Epithelial cell of esophagus (primary cell): ENCODE data around the gene FOXO3B.
"Not testable (repeated sequence)": the region's sequence is repeated elsewhere in the genome, so short reads cannot be mapped to it uniquely, and the experiment has no call there.

Experiments
- DNase-seq: peaks from one replicate; pipeline ENCODE4 v3.0.0; 2010; ENCODE audit warnings: low read depth
- H3K4me3 ChIP-seq: 2 replicates; pipeline ENCODE4 v1.5.1; 2011; ENCODE audit warnings: mild to moderate bottlenecking, low read length, control low read depth
- TF ChIP-seq, protein P1 (sequence below): IDR thresholded peaks from 2 replicates; pipeline ENCODE4 v1.5.1; 2011; ENCODE audit warnings: low read depth, mild to moderate bottlenecking, low read length, control low read depth, inconsistent platforms; ENCODE audit not compliant: insufficient read depth; ENCODE audit errors: missing control alignments

The FOXO3B gene

DNA sequence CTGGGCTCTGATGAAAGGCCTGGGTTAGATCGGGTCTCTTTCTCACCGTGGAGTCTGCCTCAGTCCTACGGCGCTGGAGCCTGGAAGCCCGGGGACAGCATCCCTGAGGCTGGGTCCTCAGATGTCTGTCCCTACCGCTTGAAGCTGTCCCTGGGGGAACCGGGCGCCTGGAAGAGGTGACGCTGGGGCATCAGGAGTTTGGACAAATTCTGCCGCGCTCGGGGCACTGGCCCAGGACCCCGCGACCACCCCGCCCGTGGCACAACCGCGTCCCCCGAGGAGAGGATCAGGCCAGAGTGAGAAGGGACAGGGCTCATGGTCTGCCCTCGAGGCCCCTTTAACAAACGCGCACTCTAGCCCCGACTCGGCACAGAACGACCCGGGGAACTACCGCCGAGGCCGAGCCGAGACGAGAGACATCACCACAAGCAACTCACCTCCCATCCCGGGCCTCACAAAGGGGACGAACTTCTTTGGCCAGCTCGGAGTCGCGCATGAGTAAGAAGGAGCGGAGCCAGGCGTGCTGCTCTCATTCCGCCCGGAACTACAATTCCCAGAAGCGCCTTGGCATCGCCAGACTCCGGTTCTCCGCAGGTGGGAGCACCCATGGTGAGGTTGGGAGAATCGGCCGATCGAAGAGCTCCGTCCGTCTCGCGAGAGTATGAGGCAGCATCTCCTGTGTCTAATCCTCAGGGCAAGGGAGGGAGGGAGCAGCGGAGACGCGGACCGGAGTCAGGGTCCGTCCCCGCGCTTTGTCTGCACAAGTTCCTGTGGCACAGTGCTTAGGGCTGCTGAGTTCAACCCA lies at the start of gene FOXO3B:
Gene FOXO3B (minus strand): TSS at position 548 of the 805 bp plus-strand sequence. CDS start 663 bp downstream, outside the sequence.
- peak; percentile 86 for DNase-seq
- peak within 1 kb of the TSS; percentile 46 for H3K4me3 ChIP-seq

DNA sequence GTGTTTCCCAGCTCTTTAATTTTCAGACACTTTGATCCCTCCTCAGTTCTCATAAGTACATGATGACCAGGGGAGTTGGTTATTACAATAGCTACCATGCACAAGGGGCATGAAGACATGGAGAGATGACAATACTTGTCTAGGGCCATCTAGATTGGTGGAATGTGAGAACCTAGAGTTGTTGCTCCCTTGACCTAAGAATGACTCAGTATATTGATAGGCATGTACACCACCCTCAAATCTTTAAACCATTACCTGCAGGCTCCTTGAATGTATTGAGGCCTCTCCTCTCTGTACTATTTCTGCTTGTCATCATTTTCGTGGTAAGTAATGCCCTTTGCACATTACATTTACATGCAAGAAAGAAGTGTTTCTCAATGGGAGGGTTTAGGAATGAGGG lies 41.4 kb upstream of the FOXO3B start:
- not testable (repeated sequence) for DNase-seq, H3K4me3 ChIP-seq

DNA sequence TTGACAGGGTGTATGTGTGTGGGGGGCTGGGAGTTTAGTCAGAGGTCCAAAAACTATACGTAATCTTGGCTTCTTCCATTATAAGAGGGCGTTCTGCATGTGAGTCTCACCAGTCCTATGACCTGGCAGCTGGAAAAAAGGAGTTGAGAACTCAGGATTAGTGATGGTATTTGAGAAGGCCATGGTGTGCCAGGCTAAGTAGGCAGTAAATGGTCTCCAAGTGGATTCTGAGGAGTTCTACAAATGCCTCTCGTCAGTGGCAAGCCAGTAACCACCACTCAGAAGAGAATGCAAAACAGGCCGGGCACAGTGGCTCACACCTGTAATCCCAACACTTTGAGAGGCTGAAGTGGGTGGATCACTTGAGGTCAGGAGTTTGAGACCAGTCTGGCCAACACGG lies 40.5 kb upstream of the FOXO3B start:
- not testable (repeated sequence) for H3K4me3 ChIP-seq, DNase-seq

DNA sequence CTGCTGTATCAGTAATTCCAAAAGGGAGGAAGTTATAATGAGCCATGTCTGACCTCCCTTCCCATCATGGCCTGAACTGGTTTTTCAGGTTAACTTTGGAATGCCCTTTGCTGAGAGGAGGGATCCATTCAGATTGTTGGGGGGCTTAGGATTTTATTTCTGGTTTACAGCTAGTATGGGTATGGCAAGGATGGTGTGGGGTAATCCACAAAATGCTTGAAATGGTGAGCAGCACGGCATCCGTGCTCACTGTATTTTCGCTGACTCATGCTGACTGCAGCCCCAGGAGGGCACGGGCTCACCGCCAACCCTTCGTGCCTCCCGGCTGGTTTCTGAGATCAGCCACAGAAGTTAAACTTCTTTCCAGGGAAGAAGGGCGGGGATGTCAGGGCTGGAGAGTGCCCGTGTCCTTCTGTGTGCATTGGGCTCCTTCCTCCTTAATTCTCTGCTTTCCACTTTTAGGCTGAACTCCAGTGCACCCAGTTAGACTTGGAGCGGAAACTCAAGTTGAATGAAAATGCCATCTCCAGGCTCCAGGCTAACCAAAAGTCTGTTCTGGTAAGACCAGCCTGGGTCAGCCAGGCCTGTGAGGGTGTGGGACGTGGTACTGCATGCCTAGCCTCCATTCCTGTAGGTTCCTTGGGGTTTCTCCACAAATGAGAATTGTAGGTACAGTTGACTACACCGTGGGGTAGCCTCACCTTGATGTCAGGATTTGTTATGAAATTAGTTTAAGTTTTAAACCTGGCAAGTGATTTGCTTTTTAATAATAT lies 39.8 kb upstream of the FOXO3B start:
- not testable (repeated sequence) for DNase-seq, H3K4me3 ChIP-seq

DNA sequence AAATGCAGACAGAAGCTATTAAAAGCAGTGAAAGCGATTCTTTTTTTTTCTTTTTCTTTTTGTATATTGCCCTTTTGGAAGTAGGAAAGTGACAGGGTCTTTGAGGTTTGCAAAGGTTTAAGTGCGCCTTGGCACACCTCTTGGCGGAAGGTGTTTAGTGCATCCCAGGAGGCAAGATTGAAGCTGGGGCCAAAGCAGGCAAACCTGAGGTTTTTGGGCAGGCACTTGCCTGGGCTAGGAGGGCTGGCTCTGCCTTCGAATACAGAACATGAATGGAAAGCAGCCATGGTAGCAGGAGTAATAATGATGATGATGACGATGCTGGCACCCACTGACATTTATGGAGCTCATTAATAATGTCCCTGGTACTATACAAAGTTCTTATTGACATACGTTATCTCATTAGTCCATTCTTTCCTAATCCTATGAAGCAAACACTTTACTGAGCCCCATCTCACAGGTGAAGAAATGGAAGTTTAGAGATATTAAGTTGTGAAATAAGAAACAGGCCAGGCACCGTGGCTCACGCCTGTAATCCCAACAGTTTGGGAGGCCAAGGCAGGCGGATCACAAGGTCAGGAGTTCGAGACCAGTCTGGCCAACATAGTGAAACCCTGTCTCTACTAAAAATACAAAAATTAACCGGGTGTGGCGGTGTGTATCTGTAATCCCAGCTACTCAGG lies 37.5 kb upstream of the FOXO3B start:
- DNase-seq, H3K4me3 ChIP-seq: not testable (repeated sequence)

DNA sequence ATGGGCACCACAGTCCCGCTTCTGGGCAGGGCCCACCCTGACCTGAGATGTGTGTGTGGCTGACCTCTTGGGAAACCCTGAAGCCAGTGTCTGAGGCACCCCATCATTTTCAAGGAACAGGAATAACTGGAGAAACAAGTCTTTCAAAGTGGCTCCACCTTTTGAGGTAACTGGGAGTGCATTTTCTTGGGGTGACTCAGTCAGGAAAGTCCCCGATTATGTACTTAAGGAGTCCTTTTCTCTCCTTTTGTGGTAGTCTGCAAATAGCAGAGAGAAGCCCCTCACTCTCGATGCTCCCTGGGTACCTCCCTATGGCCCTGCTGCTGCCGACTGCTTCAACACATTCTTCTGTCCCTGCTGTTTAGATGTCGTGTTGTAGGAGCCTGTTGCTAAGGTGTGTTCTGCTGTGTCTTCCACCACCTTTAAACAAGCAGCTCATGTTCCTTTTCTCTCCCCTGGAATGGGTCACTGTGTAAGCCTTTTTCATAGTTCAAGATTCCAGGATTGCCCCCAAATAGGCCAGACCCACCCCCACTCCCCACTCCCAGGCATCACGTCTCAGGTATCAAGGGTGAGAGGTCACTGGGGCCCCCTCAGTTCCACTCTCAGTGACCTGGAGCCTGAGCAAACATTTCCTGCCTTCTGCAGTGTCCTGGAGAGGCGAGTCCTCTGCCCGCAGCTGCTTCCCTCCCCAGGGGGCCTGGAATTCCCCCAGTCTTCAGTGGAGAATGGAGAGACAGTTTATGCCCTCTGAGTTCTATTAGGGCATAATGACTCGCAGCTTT lies 36.7 kb upstream of the FOXO3B start:
- H3K4me3 ChIP-seq, result not testable (repeated sequence)
- peak; percentile 92 for DNase-seq

DNA sequence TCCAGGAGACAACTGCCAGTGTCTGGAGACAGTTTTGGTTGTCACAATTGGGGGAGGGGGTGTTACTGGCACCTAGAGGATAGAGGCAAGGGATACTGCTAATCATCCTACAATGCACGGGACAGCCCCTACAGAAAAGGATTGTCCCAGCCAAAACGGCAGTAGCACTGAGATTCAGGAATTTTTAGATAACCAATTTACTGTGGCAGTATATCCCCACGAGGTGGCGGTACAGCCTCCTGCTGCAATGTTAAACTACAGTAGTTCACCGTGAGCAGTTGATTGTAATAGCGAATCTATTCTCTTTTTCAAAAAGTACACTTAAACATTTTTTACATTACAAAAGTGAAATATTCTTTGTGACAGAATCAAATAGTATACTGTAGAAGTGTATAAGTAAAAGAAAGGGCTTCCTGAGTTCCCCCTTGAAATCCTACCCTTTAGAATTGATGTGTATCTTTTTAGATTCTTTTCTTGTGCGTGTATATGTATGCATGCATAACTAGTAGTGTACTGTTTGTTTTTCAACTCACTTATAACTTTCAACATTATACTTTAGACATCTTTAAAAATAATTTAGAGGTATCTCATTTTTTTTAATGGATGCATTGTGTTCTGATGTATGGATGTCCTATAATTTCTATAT lies 30.4 kb upstream of the FOXO3B start:
- DNase-seq, result peak; percentile 64
- TF ChIP-seq, protein P1, sequence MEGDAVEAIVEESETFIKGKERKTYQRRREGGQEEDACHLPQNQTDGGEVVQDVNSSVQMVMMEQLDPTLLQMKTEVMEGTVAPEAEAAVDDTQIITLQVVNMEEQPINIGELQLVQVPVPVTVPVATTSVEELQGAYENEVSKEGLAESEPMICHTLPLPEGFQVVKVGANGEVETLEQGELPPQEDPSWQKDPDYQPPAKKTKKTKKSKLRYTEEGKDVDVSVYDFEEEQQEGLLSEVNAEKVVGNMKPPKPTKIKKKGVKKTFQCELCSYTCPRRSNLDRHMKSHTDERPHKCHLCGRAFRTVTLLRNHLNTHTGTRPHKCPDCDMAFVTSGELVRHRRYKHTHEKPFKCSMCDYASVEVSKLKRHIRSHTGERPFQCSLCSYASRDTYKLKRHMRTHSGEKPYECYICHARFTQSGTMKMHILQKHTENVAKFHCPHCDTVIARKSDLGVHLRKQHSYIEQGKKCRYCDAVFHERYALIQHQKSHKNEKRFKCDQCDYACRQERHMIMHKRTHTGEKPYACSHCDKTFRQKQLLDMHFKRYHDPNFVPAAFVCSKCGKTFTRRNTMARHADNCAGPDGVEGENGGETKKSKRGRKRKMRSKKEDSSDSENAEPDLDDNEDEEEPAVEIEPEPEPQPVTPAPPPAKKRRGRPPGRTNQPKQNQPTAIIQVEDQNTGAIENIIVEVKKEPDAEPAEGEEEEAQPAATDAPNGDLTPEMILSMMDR, result peak; percentile 56
- not testable (repeated sequence) for H3K4me3 ChIP-seq

DNA sequence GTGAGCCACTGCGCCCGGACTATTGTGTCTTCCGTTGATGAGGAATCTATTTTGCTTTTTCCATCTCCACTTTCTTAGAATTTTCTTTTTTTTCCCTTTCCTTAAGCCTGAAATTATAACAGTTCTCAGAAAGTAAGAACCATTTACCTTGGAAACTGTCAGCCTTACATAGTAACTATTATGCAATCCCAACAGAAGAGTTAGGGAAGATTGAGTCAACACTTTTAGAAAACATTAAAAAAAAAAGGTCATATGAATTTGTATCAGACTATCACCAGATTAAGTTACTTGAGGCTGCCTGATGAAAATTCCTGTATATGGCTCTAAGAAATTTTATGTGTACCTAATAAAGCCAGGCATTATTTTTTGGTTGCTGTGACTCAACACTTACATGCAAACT lies 26.1 kb upstream of the FOXO3B start:
- H3K4me3 ChIP-seq, DNase-seq: not testable (repeated sequence)

DNA sequence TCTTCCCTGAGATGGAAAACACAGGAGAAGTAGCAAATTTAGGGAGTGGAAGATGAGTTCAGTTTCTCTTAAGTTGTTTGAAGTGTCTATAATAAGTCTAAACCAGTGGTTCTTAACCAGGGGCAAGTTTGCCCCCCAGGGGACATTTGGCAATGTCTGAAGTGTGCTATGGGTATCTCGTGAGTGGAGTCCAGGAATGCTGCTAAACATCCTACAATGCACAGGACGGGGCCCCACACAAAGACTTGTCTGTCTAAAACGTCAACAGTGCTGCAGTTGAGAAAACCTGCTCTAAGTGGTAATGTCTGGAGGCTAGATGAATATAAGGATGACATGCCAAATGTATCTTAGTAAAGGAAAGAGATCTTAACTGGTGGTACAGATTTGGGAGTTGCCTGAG lies 23.8 kb upstream of the FOXO3B start:
- not testable (repeated sequence) for DNase-seq, H3K4me3 ChIP-seq

DNA sequence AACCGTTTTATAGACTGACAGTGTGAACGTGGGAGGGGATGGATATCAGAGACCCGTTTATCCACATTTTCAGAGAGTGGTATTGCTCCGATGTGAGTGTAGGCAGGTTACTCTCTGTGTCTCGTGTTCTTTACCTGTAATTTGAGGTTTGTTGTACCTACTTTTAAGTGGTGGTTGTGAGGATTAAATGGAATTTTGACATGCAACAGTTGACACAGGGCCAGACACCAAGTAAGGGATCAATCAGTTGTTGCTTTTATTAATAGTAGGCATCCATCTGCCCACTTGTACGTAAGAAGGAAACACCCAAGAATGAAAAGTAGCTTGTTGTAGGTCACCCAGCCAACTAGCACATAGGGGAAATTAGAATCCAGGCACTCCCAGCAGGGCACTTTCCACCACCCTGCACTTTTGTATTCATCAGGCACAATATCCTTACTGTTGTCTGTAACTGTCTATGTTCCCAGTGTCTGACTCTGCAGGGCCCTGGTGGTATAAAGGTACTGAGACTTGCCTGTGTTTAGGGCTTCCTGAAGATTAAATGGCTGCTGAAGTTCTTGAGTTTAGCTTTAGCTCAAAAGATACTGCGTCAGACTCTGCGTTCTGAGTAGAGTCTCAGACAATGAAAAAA lies 16.5 kb upstream of the FOXO3B start:
- H3K4me3 ChIP-seq, result peak overlapping the region; percentile 56
- not testable (repeated sequence) for DNase-seq

DNA sequence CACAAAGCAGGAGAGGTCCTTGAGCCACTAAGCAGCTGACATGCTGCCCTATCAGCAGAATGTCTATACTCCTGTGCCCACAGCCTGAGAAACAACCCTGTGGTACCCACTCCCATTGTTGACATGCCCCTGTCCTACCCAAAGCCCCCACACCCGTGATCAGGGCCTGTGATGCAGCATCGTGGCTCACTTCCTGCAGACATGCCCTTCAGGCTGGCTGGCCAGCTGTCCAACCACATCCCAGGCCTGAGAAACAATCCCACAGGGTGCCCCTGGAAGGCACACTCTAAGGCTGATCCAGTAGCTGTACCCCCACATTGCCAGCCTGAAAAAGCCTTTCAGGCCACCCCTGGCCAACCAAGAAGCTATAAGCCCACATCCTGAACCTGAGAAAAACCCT lies 13.0 kb upstream of the FOXO3B start:
- DNase-seq, H3K4me3 ChIP-seq: not testable (repeated sequence)

DNA sequence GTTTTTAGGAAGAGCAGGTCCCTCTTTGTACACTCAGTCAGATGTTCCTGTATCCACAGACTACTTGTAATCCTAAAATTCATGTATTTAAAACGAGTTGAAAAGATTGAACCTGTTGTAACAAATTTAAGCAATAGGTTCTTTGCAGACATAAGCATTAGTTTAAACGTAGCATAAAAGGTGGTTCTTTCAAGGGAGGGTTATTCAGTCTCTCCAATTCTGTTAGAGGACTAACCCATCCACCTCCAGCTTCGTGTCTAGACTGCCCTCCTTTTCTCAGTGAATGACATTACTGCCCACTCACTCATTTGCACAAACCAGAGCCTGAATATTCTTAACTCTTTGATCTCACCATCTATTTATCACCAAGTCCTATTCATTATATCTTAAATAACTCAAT lies 554 bp upstream of the FOXO3B start:
- not testable (repeated sequence) for DNase-seq
- H3K4me3 ChIP-seq, result peak overlapping the region; percentile 19

DNA sequence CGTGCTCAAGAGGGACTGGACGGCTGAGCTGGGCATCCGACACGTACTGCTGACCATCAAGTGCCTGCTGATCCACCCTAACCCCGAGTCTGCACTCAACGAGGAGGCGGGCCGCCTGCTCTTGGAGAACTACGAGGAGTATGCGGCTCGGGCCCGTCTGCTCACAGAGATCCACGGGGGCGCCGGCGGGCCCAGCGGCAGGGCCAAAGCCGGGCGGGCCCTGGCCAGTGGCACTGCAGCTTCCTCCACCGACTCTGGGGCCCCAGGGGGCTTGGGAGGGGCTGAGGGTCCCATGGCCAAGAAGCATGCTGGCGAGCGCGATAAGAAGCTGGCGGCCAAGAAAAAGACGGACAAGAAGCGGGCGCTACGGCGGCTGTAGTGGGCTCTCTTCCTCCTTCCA lies 4.7 kb downstream of the FOXO3B start:
- not testable (repeated sequence) for H3K4me3 ChIP-seq, DNase-seq

DNA sequence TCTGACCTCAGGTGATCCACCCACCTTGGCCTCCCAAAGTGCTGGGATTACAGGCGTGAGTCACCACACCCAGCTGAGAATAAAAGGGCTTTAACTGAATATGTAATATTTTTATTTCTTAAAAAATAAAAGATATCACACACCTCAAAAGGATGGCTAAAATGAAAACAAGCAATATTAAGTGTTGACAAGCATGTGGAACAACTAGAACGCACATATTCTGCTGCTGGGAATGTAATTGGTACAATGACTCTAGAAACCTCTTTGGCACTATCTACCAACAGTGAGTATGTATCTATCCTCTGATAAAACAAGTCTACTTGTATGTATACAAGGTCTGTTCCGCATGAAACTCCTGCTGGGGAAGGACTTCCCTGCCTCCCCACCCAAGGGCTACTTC lies 5.2 kb downstream of the FOXO3B start:
- H3K4me3 ChIP-seq, DNase-seq: not testable (repeated sequence)

DNA sequence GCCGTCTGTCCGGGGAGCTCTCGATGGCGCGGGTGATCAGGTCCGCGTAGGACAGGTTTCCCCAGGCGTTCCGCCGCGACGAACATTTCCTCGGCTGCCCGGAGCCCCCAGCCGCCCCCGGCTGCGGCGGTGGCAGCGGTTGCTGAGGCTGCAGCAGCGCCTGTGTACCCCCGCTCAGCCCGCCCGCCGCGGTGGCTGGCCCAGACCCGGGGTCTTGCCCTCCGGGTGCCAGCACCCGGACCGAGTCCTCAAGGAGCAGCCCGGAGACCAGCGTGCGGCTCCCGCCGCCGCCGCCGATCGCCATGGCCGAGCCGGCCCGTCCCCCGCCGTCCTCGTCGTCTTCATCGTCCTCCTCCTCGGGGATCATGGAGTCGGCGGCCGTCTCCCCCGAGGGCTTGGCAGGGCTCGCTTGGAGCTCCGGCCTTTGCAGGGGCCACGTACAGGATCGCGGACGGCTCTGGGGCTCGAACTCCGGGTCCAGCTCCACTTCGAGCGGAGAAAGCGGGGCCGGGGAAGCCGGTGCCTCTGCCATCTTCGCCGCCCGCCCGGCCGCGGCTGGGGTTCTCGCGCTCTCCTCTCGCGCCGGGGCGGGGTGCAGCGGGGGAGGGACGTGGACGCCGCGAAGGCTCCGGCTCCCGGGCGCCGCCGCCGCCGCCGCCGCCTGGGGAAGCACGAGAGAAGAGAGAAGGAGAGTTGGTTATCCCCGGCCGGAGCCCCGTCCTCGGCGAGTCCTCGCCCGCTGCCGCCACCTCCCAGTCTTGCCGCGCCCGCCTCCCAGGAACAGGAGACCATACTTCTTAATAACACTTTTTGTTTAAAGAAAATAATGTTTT lies 9.5 kb downstream of the FOXO3B start:
- DNase-seq, H3K4me3 ChIP-seq: not testable (repeated sequence)

DNA sequence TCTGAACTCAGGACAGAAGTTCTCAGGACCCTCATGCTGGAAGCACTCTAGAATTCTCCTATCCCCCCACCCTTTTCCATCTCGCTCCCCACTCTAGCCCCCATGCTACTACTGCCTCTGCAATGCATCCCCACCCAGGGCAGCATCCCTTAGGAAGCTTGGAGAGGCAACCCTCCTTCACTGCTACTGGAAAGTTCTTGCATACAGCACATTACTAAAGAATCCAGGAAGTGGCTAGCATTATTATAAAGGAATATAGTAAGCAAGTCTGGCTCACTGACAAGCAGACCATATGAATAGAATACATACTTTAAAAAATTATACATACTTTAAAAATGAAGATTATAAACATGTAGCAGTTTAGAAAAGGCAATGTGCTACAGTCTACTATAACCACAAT lies 13.5 kb downstream of the FOXO3B start:
- not testable (repeated sequence) for H3K4me3 ChIP-seq, DNase-seq
